ENCODE data around the gene C21orf58. TPM values are rescaled to one million over a fixed set of nuclear protein-coding genes. Genes with fewer than 3 reads are reported as not detected.

Gene C21orf58
- total RNA-seq, 1 experiment from 2014 or later: 28.2 TPM

DNA sequence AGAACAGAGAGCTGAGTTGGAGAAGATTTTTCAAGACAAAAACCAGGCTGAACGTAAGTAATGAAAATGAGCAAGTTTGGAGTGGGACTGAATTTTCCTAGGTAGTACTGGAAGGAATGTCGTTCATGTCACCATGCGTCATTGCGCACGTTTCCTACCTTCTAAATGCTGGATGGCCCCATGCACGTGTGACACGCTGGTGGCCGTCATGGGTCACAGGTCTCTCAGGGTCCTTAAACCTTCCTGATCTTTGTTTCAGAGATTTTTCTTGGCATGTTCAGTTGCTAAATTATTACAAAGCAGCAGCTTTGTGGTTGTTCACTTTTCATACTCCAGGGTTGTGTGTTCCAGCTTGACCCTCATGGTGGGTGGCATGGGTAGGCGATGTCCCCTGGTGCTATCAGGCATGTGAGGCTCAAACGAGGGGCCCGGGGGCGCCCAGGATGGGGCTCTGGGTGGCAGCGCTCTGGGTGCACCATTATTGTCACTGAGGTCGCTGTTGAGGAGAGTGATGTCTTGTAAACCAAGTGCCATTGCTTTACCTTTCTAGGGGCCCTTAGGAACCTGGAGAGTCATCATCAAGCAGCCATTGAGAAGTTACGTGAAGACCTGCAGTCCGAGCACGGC, 25.6 kb upstream of the C21orf58 start:
- Mint-ChIP-seq H3K9me3 (ENCODE audit: low read depth, unreplicated experiment) (no peaks in the 10 kb centered on the region), H3K36me3 (ENCODE audit: insufficient read depth, unreplicated experiment) (peaks cover 33% of the 10 kb centered on the region), H3K27ac (ENCODE audit: unreplicated experiment) (no peak overlapping the region), H3K4me3 (ENCODE audit: low read depth, unreplicated experiment) (no peak overlapping the region), H3K27me3 (ENCODE audit: unreplicated experiment) (no peaks in the 10 kb centered on the region), H3K4me1 (ENCODE audit: low read depth, unreplicated experiment) (no peaks in the 10 kb centered on the region)
- CTCF ChIA-PET: no interaction called here
- intact Hi-C loops (cut with micrococcal nuclease; ENCODE audit: unreplicated experiment): no loop called here
- BruUV-seq (replicated peaks): no TSS peak
- TF ChIP-seq, protein P1, sequence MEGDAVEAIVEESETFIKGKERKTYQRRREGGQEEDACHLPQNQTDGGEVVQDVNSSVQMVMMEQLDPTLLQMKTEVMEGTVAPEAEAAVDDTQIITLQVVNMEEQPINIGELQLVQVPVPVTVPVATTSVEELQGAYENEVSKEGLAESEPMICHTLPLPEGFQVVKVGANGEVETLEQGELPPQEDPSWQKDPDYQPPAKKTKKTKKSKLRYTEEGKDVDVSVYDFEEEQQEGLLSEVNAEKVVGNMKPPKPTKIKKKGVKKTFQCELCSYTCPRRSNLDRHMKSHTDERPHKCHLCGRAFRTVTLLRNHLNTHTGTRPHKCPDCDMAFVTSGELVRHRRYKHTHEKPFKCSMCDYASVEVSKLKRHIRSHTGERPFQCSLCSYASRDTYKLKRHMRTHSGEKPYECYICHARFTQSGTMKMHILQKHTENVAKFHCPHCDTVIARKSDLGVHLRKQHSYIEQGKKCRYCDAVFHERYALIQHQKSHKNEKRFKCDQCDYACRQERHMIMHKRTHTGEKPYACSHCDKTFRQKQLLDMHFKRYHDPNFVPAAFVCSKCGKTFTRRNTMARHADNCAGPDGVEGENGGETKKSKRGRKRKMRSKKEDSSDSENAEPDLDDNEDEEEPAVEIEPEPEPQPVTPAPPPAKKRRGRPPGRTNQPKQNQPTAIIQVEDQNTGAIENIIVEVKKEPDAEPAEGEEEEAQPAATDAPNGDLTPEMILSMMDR (IDR thresholded peaks at IDR 0.05; ENCODE audit: unreplicated experiment): no peak
- no peak for DNase-seq

DNA sequence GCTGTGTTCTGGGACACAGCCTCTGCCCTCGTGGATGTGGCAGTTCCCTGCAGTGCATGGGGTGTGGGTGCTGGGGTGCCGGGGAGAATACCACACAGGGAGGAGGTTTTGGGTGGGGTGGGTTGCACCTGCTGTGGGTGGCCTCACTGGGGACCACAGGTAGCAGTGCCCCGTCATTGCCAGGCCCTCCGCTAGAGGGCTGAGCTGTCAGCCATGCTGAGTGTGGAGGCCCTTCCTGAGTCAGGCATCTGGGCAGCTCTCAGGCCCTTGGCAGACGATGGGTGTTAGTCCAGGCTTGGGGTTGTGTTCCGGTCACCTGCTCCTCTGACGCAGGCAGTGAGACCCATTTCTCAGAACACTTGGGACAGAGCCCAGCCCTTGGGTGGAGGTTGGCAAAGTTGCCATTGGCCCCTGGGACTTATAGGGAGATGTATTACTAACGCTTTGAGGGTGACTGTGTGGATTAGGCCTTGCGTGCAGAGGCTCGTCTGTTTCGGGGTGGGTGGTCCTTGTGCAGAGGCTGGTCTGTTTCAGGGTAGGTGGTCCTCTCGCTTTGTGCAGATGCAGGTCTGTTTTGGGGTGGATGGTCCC, 24.2 kb upstream of the C21orf58 start:
- DNase-seq: no peak
- no TSS peak for BruUV-seq (replicated peaks)
- Mint-ChIP-seq H3K27ac (ENCODE audit: unreplicated experiment) (no peak overlapping the region), H3K4me3 (ENCODE audit: low read depth, unreplicated experiment) (no peak overlapping the region), H3K4me1 (ENCODE audit: low read depth, unreplicated experiment) (no peaks in the 10 kb centered on the region), H3K36me3 (ENCODE audit: insufficient read depth, unreplicated experiment) (peaks cover 27% of the 10 kb centered on the region), H3K9me3 (ENCODE audit: low read depth, unreplicated experiment) (no peaks in the 10 kb centered on the region), H3K27me3 (ENCODE audit: unreplicated experiment) (no peaks in the 10 kb centered on the region)
- intact Hi-C loops (cut with micrococcal nuclease; ENCODE audit: unreplicated experiment): no loop called here
- TF ChIP-seq, protein P1 (IDR thresholded peaks at IDR 0.05; ENCODE audit: unreplicated experiment): no peak
- CTCF ChIA-PET: interaction anchor here (0.9 kb wide), 1 partner anchor 79 kb away, joined by 7 read pairs; no protein-coding TSS in a partner anchor

DNA sequence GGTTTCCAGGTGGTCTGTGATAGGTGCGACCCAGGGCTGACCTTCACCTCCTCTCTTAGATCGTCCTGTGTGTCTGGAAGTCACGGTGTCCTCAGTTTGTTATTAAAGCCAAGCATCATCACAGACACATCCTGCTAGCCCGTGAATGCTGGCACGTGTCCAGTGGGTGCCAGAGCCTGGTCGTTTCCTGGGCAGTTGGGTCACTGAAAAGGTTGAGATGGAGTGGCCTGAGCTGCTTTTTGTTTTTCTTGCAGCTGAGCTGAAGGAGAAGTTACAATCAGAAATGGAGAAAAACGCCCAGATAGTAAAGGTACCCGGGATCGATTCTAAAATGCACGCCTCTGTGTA, 23.5 kb upstream of the C21orf58 start:
- no peak for DNase-seq
- Mint-ChIP-seq H3K36me3 (ENCODE audit: insufficient read depth, unreplicated experiment) (peaks cover 25% of the 10 kb centered on the region), H3K4me1 (ENCODE audit: low read depth, unreplicated experiment) (no peaks in the 10 kb centered on the region), H3K27me3 (ENCODE audit: unreplicated experiment) (no peaks in the 10 kb centered on the region), H3K27ac (ENCODE audit: unreplicated experiment) (no peak overlapping the region), H3K4me3 (ENCODE audit: low read depth, unreplicated experiment) (no peak overlapping the region), H3K9me3 (ENCODE audit: low read depth, unreplicated experiment) (no peaks in the 10 kb centered on the region)
- BruUV-seq (replicated peaks): no TSS peak
- TF ChIP-seq, protein P1 (IDR thresholded peaks at IDR 0.05; ENCODE audit: unreplicated experiment): no peak
- CTCF ChIA-PET: interaction anchor here (0.9 kb wide), 1 partner anchor 78 kb away, joined by 7 read pairs; no protein-coding TSS in a partner anchor
- intact Hi-C loops (cut with micrococcal nuclease; ENCODE audit: unreplicated experiment): no loop called here

DNA sequence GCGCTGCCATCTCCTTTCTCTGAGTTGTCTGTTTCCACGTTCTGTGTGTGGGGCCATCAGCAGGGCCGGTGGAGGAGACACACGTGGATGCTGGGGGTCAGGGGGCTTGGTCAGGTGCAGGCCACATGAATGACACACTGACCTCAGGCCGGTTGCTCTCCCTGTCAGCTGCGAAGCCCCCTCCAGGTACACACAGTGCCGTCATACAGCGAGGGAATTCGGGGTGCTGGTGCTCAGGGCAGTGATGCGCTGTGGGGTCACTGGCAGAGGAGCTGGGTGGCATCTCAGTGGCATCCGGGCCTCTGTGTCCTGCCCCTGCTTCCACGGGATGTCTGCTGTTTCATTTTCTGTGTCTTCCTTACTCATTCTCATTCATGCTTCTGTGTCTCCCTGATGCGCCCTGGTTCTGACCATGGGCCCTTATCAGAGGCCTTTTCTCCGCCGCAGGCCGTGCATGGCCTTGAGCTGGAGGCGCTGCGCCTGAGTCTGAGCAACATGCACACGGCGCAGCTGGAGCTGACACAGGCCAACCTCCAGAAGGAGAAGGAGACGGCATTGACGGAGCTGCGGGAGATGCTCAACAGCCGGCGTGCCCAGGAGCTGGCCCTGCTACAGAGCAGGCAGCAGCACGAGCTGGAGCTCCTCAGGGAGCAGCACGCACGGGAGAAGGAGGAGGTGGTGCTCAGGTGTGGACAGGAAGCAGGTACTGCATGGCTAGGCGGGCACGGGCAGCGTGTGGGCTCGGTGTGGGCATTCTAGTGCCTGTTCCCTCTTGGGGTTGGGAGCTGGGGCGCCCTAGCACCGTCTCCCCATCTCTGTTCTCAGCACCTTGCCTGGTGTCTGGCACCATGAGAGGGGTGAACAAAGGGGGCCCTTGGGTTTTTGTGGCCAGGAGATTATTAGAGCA, 22.9 kb upstream of the C21orf58 start:
- intact Hi-C loops (cut with micrococcal nuclease; ENCODE audit: unreplicated experiment): no loop called here
- DNase-seq: no peak
- H3K9me3 Mint-ChIP-seq (ENCODE audit: low read depth, unreplicated experiment): no peaks in the 10 kb centered on the region
- no peaks in the 10 kb centered on the region for H3K27me3 Mint-ChIP-seq (ENCODE audit: unreplicated experiment)
- H3K27ac Mint-ChIP-seq (ENCODE audit: unreplicated experiment): no peak overlapping the region
- peaks cover 25% of the 10 kb centered on the region for H3K36me3 Mint-ChIP-seq (ENCODE audit: insufficient read depth, unreplicated experiment)
- no TSS peak for BruUV-seq (replicated peaks)
- CTCF ChIA-PET: interaction anchor here (0.9 kb wide), 1 partner anchor 78 kb away, joined by 7 read pairs; no protein-coding TSS in a partner anchor
- no peaks in the 10 kb centered on the region for H3K4me1 Mint-ChIP-seq (ENCODE audit: low read depth, unreplicated experiment)
- H3K4me3 Mint-ChIP-seq (ENCODE audit: low read depth, unreplicated experiment): no peak overlapping the region
- TF ChIP-seq, protein P1 (IDR thresholded peaks at IDR 0.05; ENCODE audit: unreplicated experiment): no peak

Measured in Calu3 (cell line).